HCT116 (cell line): ENCODE data around the gene CNTNAP5. TPM values are rescaled to one million over a fixed set of nuclear protein-coding genes. Genes with fewer than 3 reads are reported as not detected.

Source experiments
- ATAC-seq: fragments of 200-7000 bp; cut with Tn5 transposase; 2 replicates; pipeline ENCODE4 v1.9.1; 2020; ENCODE audit warnings: mild to moderate bottlenecking, moderate library complexity
- BruUV-seq: library from RNA; stranded (reverse); fragments of 400-500 nt; replicated peaks from 2 replicates; lab custom pipeline; 2021; lab: Mats Ljungman, UMichigan
- CTCF ChIA-PET: fragments of 300-600 bp; sonication (Branson Sonifier 250); formaldehyde crosslinking; loops from one replicate; lab custom pipeline; 2021; ENCODE audit warnings: antibody characterized with exemption; lab: Charles Lee
- POLR2A ChIA-PET: fragments of 300-600, 350-600 bp; sonication (Branson Sonifier 250); formaldehyde crosslinking; loops from one replicate; lab custom pipeline; 2021; ENCODE audit warnings: antibody characterized with exemption; lab: Charles Lee
- RAD21 ChIA-PET, 2 experiments: fragments of 300-600 bp; sonication (Branson Sonifier 250); formaldehyde crosslinking; loops; one replicate each; lab custom pipeline; 2023; ENCODE audit warnings: low total read pairs in 2 of 2; ENCODE audit not compliant: uncharacterized antibody in 2 of 2, unreplicated experiment in 2 of 2, low non-redundant PET in 1 of 2; lab: Charles Lee
- DNase-seq: peaks from one replicate; pipeline ENCODE4 v3.0.0-alpha.2; 2010; ENCODE audit warnings: low read depth, low spot score
- H2AFZ ChIP-seq: fragments of 200-600 bp; shearing (Covaris generic), sonication (generic); 2 replicates; pipeline ENCODE4 v1.6.1; 2017; ENCODE audit warnings: low read depth, mixed run types, mixed read lengths, antibody characterized with exemption, low read length; ENCODE audit not compliant: poor library complexity, severe bottlenecking
- H3K27ac ChIP-seq: 2 replicates; pipeline ENCODE4 v1.5.1; 2012; ENCODE audit warnings: low read depth, low read length
- H3K27me3 ChIP-seq: fragments of 200-600 bp; sonication (generic); 2 replicates; pipeline ENCODE4 v1.6.1; 2016; ENCODE audit warnings: mixed run types, low read length, mixed read lengths; ENCODE audit not compliant: insufficient read depth
- H3K36me3 ChIP-seq, 2 experiments: fragments of 200-500 bp in 1 of 2; fragments of 200-600 bp in 1 of 2; sonication (Bioruptor generic) in 1 of 2; sonication (generic) in 1 of 2; 2 replicates each; pipeline versions ENCODE4 v1.5.1 to v1.6.1; 2014 to 2016; ENCODE audit warnings: low read length in 2 of 2, inconsistent platforms in 1 of 2, mixed read lengths in 1 of 2, mixed run types in 1 of 2; ENCODE audit not compliant: insufficient read depth in 2 of 2, control insufficient read depth in 1 of 2
- H3K4me1 ChIP-seq, 2 experiments: fragments of 200-600 bp in 1 of 2; sonication (generic) in 1 of 2; 2 replicates each; pipeline versions ENCODE4 v1.5.1 to v1.6.1; 2012 to 2017; ENCODE audit warnings: low read length in 2 of 2, inconsistent platforms in 1 of 2, mild to moderate bottlenecking in 1 of 2, mixed read lengths in 1 of 2, mixed run types in 1 of 2, moderate library complexity in 1 of 2; ENCODE audit not compliant: insufficient read depth in 2 of 2, control insufficient read depth in 1 of 2
- H3K4me2 ChIP-seq: fragments of 200-600 bp; sonication (generic); 2 replicates; pipeline ENCODE4 v1.6.1; 2017; ENCODE audit warnings: mixed run types, low read length, mixed read lengths
- H3K4me3 ChIP-seq, 2 experiments: fragments of 200-600 bp in 1 of 2; sonication (generic) in 1 of 2; replicated peaks in 1 of 2; 2 replicates each; pipeline ENCODE4 v1.5.1; 2011 to 2016; ENCODE audit warnings: low read length in 2 of 2, control low read depth in 1 of 2, low read depth in 1 of 2, mild to moderate bottlenecking in 1 of 2, mixed read lengths in 1 of 2, mixed run types in 1 of 2
- H3K79me2 ChIP-seq: fragments of 200-600 bp; sonication (generic); 2 replicates; pipeline ENCODE4 v1.6.1; 2017; ENCODE audit warnings: mild to moderate bottlenecking, mixed run types, low read length, moderate library complexity, mixed read lengths; ENCODE audit not compliant: insufficient read depth
- H3K9ac ChIP-seq: fragments of 200-600 bp; sonication (generic); 2 replicates; pipeline ENCODE4 v1.6.1; 2016; ENCODE audit warnings: low read length, mixed read lengths
- H3K9me2 ChIP-seq: fragments of 200-600 bp; sonication (generic), shearing (Covaris generic); 2 replicates; pipeline ENCODE4 v1.6.1; 2017; ENCODE audit warnings: mixed run types, mild to moderate bottlenecking, moderate library complexity; ENCODE audit not compliant: insufficient read depth
- H3K9me3 ChIP-seq, 2 experiments: fragments of 200-500 bp in 1 of 2; fragments of 200-600 bp in 1 of 2; sonication (Bioruptor generic) in 1 of 2; sonication (generic) in 1 of 2; 2 replicates each; pipeline ENCODE4 v1.6.1; 2014 to 2017; ENCODE audit warnings: low read length in 2 of 2, mixed read lengths in 2 of 2, inconsistent platforms in 1 of 2, low read depth in 1 of 2, mild to moderate bottlenecking in 1 of 2, mixed run types in 1 of 2, moderate library complexity in 1 of 2; ENCODE audit not compliant: control insufficient read depth in 1 of 2, insufficient read depth in 1 of 2
- H4K20me1 ChIP-seq: fragments of 200-600 bp; sonication (generic), shearing (Covaris generic); 2 replicates; pipeline ENCODE4 v1.6.1; 2017; ENCODE audit warnings: mixed run types, mild to moderate bottlenecking, moderate library complexity; ENCODE audit not compliant: insufficient read depth
- CBX3 ChIP-seq: IDR thresholded peaks from 2 replicates; pipeline ENCODE4 v1.6.1; 2012; ENCODE audit warnings: low read depth
- CEBPB ChIP-seq: IDR thresholded peaks from 2 replicates; pipeline ENCODE4 v1.6.1; 2012; ENCODE audit warnings: low read depth
- EGR1 ChIP-seq: IDR thresholded peaks from 2 replicates; pipeline ENCODE4 v1.6.1; 2012; ENCODE audit warnings: low read depth
- ELF1 ChIP-seq: IDR thresholded peaks from 2 replicates; pipeline ENCODE4 v1.6.1; 2012; ENCODE audit warnings: low read depth, borderline replicate concordance
- EZH2 ChIP-seq: fragments of 200-600 bp; sonication (generic); IDR thresholded peaks from 2 replicates; pipeline ENCODE4 v1.6.1; 2017; ENCODE audit warnings: antibody characterized with exemption, mixed run types
- EZH2phosphoT487 ChIP-seq: fragments of 200-600 bp; IDR thresholded peaks from 2 replicates; pipeline ENCODE4 v1.6.1; 2018; ENCODE audit warnings: antibody characterized with exemption, borderline replicate concordance
- JUND ChIP-seq: IDR thresholded peaks from 2 replicates; pipeline ENCODE4 v1.6.1; 2012
- POLR2A ChIP-seq: IDR thresholded peaks from 2 replicates; pipeline ENCODE4 v1.7.0; 2011; ENCODE audit warnings: borderline replicate concordance; ENCODE audit not compliant: insufficient read depth, insufficient read length; ENCODE audit errors: extremely low read depth
- SIN3A ChIP-seq: IDR thresholded peaks from 2 replicates; pipeline ENCODE4 v1.6.1; 2012; ENCODE audit warnings: low read depth
- SP1 ChIP-seq: IDR thresholded peaks from 2 replicates; pipeline ENCODE4 v1.6.1; 2012; ENCODE audit warnings: low read depth
- SRF ChIP-seq: IDR thresholded peaks from 2 replicates; pipeline ENCODE4 v1.6.1; 2012; ENCODE audit warnings: low read depth
- YY1 ChIP-seq: IDR thresholded peaks from 2 replicates; pipeline ENCODE4 v1.6.1; 2011; ENCODE audit warnings: low read length, low read depth, moderate library complexity, mild to moderate bottlenecking; ENCODE audit not compliant: insufficient replicate concordance; ENCODE audit errors: extremely low read depth
- ZBTB33 ChIP-seq: IDR thresholded peaks from 2 replicates; pipeline ENCODE4 v1.6.1; 2011; ENCODE audit warnings: mild to moderate bottlenecking, low read length, moderate library complexity; ENCODE audit not compliant: insufficient replicate concordance; ENCODE audit errors: extremely low read depth
- ZFX ChIP-seq: fragments of 450-650 bp; IDR thresholded peaks from 2 replicates; pipeline ENCODE4 v1.6.1; 2017
- ZNF274 ChIP-seq: fragments of 200-500 bp; sonication (Bioruptor generic); IDR thresholded peaks from 2 replicates; pipeline ENCODE4 v1.6.1; 2014; ENCODE audit warnings: mild to moderate bottlenecking, low read depth, low read length, inconsistent platforms
- intact Hi-C: fragments of 100-400 bp; cut with micrococcal nuclease; formaldehyde crosslinking; loops from 2 replicates; pipeline ENCODE4 v1.10.0; 2022
- total RNA-seq: library from RNA; stranded (reverse); gene quantifications from one replicate; pipeline ENCODE4 v1.2.1, GENCODE V29; 2021; ENCODE audit not compliant: unreplicated experiment
- TF ChIP-seq, protein P1 (sequence below), 3 experiments: fragments of 200-600 bp in 1 of 3; sonication (generic) in 1 of 3; IDR thresholded peaks in 2 of 3; conservative IDR thresholded peaks in 1 of 3; 2 replicates each; pipeline ENCODE4 v1.5.1; 2012 to 2017; ENCODE audit warnings: low read depth in 2 of 3, low read length in 2 of 3, antibody characterized with exemption in 1 of 3, borderline replicate concordance in 1 of 3, control low read depth in 1 of 3, mild to moderate bottlenecking in 1 of 3, mixed read lengths in 1 of 3, mixed run types in 1 of 3, moderate library complexity in 1 of 3; ENCODE audit not compliant: insufficient read depth in 1 of 3
- TF ChIP-seq, protein P2 (sequence below): IDR thresholded peaks from 2 replicates; pipeline ENCODE4 v1.6.1; 2012
- TF ChIP-seq, protein P3 (sequence below): IDR thresholded peaks from 2 replicates; pipeline ENCODE4 v1.6.1; 2012

Gene CNTNAP5
- total RNA-seq, 1 experiment from 2014 or later, result not detected

GRCh38 chr2:124805060-124805459 is 780.0 kb downstream of the CNTNAP5 start (continued):
- TF ChIP-seq, protein P1, sequence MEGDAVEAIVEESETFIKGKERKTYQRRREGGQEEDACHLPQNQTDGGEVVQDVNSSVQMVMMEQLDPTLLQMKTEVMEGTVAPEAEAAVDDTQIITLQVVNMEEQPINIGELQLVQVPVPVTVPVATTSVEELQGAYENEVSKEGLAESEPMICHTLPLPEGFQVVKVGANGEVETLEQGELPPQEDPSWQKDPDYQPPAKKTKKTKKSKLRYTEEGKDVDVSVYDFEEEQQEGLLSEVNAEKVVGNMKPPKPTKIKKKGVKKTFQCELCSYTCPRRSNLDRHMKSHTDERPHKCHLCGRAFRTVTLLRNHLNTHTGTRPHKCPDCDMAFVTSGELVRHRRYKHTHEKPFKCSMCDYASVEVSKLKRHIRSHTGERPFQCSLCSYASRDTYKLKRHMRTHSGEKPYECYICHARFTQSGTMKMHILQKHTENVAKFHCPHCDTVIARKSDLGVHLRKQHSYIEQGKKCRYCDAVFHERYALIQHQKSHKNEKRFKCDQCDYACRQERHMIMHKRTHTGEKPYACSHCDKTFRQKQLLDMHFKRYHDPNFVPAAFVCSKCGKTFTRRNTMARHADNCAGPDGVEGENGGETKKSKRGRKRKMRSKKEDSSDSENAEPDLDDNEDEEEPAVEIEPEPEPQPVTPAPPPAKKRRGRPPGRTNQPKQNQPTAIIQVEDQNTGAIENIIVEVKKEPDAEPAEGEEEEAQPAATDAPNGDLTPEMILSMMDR (IDR thresholded peaks at IDR 0.05 in 2 of 3, conservative IDR thresholded peaks at IDR 0.05 in 1 of 3; ENCODE audit: borderline replicate concordance in 1 of 3, insufficient read depth in 1 of 3, low read depth in 2 of 3, low read length in 2 of 3), result no peak
- TF ChIP-seq CEBPB, result no peak

GRCh38 chr2:124810132-124810531 is 785.0 kb downstream of the CNTNAP5 start:
- Histone ChIP-seq H3K36me3 (no peaks in the 10 kb centered on the region), H3K9ac (no peak overlapping the region), H3K9me2 (no peaks in the 10 kb centered on the region), H3K4me2 (no peak overlapping the region), H2AFZ (no peak overlapping the region), H3K4me3 (no peak overlapping the region), H3K27me3 (no peaks in the 10 kb centered on the region), H3K79me2 (no peaks in the 10 kb centered on the region), H3K9me3 (peaks cover 9 to 26% of the 10 kb centered on the region in 2 experiments; a peak in 2 of 4 replicates), H3K4me1 (no peaks in the 10 kb centered on the region), H3K27ac (no peak overlapping the region), H4K20me1 (no peaks in the 10 kb centered on the region)
- CTCF ChIA-PET, result no interaction called here
- intact Hi-C loops, result no loop called here
- DNase-seq, result no peak
- ATAC-seq, result no peak
- TF ChIP-seq, protein P1 (IDR thresholded peaks at IDR 0.05 in 2 of 3, conservative IDR thresholded peaks at IDR 0.05 in 1 of 3; ENCODE audit: borderline replicate concordance in 1 of 3, insufficient read depth in 1 of 3, low read depth in 2 of 3, low read length in 2 of 3), result no peak
- TF ChIP-seq ELF1 (no peak), ZBTB33 (no peak), ZNF274 (no peak), EZH2phosphoT487 (no peak), SP1 (no peak), EGR1 (no peak), ZFX (no peak), CBX3 (no peak), POLR2A (no peak), SIN3A (no peak), JUND (no peak), EZH2 (no peak), SRF (no peak), YY1 (no peak)
- TF ChIP-seq, protein P2, sequence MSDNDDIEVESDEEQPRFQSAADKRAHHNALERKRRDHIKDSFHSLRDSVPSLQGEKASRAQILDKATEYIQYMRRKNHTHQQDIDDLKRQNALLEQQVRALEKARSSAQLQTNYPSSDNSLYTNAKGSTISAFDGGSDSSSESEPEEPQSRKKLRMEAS, result no peak
- TF ChIP-seq, protein P3, sequence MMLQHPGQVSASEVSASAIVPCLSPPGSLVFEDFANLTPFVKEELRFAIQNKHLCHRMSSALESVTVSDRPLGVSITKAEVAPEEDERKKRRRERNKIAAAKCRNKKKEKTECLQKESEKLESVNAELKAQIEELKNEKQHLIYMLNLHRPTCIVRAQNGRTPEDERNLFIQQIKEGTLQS, result no peak
- no TSS peak for BruUV-seq
- RAD21 ChIA-PET, result no interaction called here
- POLR2A ChIA-PET, result no interaction called here
